Right lobe of liver (tissue), 4 donors: ENCODE results near the gene APC2.

ENCODE experiments used
- POLR2A ChIP-seq: fragments of 450-650 bp; IDR thresholded peaks from one replicate; pipeline ENCODE4 v1.6.1; 2017; ENCODE audit warnings: antibody characterized with exemption, mild to moderate bottlenecking
- TF ChIP-seq, protein P1 (sequence below), 4 donors: fragments of 200-600 bp in 3 of 4; fragments of 450-650 bp in 1 of 4; IDR thresholded peaks; one replicate each; pipeline versions ENCODE4 v1.5.1 to v1.8.0; 2016 to 2022; ENCODE audit warnings: antibody characterized with exemption in 4 of 4, mild to moderate bottlenecking in 2 of 4
- donor health status: DM: no; HTN: no; CAD: no.
- donor health status: DM: no; HTN: no; CAD: no.
- donor health status: DM: no; HTN: yes; CAD: no.

DNA sequence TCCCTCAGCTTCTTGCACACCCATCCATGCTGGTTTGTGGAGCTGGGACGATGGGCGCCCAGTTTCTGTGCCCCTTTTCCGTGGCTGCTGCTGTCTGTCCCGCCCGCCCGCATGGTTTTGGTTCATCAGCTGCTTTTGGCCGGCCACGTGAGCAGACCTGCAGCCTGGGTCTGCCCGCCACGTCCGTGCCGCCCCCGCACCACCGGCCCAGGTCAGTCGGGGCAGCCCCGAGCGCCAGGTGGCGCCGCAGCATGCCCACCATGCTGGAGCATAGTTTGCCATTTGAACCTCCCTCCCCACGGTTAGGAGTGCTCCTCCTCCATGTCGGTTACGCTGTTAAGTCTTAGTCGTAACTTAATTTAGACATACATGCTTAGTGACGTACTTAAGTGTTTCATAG, 27.0 kb upstream of the APC2 start:
- no peak for TF ChIP-seq POLR2A
- TF ChIP-seq, protein P1, sequence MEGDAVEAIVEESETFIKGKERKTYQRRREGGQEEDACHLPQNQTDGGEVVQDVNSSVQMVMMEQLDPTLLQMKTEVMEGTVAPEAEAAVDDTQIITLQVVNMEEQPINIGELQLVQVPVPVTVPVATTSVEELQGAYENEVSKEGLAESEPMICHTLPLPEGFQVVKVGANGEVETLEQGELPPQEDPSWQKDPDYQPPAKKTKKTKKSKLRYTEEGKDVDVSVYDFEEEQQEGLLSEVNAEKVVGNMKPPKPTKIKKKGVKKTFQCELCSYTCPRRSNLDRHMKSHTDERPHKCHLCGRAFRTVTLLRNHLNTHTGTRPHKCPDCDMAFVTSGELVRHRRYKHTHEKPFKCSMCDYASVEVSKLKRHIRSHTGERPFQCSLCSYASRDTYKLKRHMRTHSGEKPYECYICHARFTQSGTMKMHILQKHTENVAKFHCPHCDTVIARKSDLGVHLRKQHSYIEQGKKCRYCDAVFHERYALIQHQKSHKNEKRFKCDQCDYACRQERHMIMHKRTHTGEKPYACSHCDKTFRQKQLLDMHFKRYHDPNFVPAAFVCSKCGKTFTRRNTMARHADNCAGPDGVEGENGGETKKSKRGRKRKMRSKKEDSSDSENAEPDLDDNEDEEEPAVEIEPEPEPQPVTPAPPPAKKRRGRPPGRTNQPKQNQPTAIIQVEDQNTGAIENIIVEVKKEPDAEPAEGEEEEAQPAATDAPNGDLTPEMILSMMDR (IDR thresholded peaks at IDR 0.05) = no peak
